ENCODE data around the gene SUN1. TPM values are rescaled to one million over a fixed set of nuclear protein-coding genes. Genes with fewer than 3 reads are reported as not detected.

The SUN1 gene
- total and polyA plus RNA-seq, 12 donors: 69.2 to 211 (median 183) TPM

GRCh38 chr7:915291-916218 lies 83.3 kb downstream of the SUN1 start:
- Histone ChIP-seq H3K4me3 (no peak overlapping the region), H3K27me3 (no peaks in the 10 kb centered on the region), H3K36me3 (no peaks in the 10 kb centered on the region), H3K27ac (no peak overlapping the region), H3K9me3 (no peaks in the 10 kb centered on the region), H3K4me1 (peaks cover 0 to 5% (median 0%) of the 10 kb centered on the region in 9 donors)
- intact Hi-C loops (cut with DNase I): no loop called here
- DNase-seq (no peak), ATAC-seq (no peak)
- TF ChIP-seq, protein P1, sequence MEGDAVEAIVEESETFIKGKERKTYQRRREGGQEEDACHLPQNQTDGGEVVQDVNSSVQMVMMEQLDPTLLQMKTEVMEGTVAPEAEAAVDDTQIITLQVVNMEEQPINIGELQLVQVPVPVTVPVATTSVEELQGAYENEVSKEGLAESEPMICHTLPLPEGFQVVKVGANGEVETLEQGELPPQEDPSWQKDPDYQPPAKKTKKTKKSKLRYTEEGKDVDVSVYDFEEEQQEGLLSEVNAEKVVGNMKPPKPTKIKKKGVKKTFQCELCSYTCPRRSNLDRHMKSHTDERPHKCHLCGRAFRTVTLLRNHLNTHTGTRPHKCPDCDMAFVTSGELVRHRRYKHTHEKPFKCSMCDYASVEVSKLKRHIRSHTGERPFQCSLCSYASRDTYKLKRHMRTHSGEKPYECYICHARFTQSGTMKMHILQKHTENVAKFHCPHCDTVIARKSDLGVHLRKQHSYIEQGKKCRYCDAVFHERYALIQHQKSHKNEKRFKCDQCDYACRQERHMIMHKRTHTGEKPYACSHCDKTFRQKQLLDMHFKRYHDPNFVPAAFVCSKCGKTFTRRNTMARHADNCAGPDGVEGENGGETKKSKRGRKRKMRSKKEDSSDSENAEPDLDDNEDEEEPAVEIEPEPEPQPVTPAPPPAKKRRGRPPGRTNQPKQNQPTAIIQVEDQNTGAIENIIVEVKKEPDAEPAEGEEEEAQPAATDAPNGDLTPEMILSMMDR (IDR thresholded peaks at IDR 0.05): no peak
- 88% methylated on average over 43 of the region's 43 CpGs for WGBS, 2 donors

GRCh38 chr7:916291-916941 lies 84.1 kb downstream of the SUN1 start:
- no peak overlapping the region for H3K4me3 ChIP-seq
- H3K27me3 ChIP-seq: peaks cover 0 to 6% (median 0%) of the 10 kb centered on the region in 7 donors
- WGBS, 2 donors: 27 to 31% methylated on average over 17 of the region's 17 CpGs
- no peak overlapping the region for H3K27ac ChIP-seq
- H3K36me3 ChIP-seq: no peaks in the 10 kb centered on the region
- H3K9me3 ChIP-seq: no peaks in the 10 kb centered on the region
- H3K4me1 ChIP-seq: peaks cover 0 to 5% (median 0%) of the 10 kb centered on the region in 9 donors
- intact Hi-C loops (cut with DNase I): no loop called here
- ATAC-seq (no peak), DNase-seq (peak in 1 of 2 donors; percentile 28)
- TF ChIP-seq, protein P1 (IDR thresholded peaks at IDR 0.05): no peak

- H3K4me3 ChIP-seq: no peak overlapping the region
- H3K27ac ChIP-seq: no peak overlapping the region
- peaks cover 0 to 13% (median 0%) of the 10 kb centered on the region in 7 donors for H3K27me3 ChIP-seq
- no peak for ATAC-seq
- 88 to 94% methylated on average over 26 to 28 of the region's 33 CpGs for WGBS, 2 donors
- DNase-seq: peak in 1 of 2 donors; percentile 3
- H3K9me3 ChIP-seq: no peaks in the 10 kb centered on the region
- peaks cover 0 to 12% (median 0%) of the 10 kb centered on the region in 9 donors for H3K4me1 ChIP-seq
- TF ChIP-seq, protein P1 (IDR thresholded peaks at IDR 0.05): no peak
- H3K36me3 ChIP-seq: no peaks in the 10 kb centered on the region
- intact Hi-C loops (cut with DNase I): no loop called here
These were observed 85.2 kb downstream of the SUN1 start for GRCh38 chr7:917255-918117.

DNA sequence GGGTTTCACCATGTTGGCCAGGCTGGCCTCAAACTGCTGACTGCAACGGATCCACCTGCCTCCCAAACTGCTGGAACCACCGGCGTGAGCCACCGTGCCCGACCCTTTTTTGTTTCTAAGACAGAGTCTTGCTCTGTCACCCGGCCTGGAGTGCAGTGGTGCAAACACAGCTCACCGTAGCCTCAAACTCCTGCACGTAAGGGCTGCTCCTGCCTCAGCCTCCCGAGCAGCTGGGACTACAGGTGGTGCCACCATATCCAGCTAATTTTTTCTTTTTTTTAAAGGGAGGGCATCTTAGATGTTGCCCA lies 85.8 kb downstream of the SUN1 start:
- H3K36me3 ChIP-seq: no peaks in the 10 kb centered on the region
- WGBS, 2 donors: 81 to 95% methylated on average over 9 of the region's 9 CpGs
- no peak for DNase-seq
- peaks cover 0 to 13% (median 0%) of the 10 kb centered on the region in 7 donors for H3K27me3 ChIP-seq
- no peak overlapping the region for H3K4me3 ChIP-seq
- TF ChIP-seq, protein P1 (IDR thresholded peaks at IDR 0.05): no peak
- peaks cover 0 to 17% (median 3%) of the 10 kb centered on the region in 9 donors for H3K4me1 ChIP-seq
- ATAC-seq: no peak
- no peaks in the 10 kb centered on the region for H3K9me3 ChIP-seq
- intact Hi-C loops (cut with DNase I): no loop called here
- no peak overlapping the region for H3K27ac ChIP-seq

Measured in heart right ventricle (tissue), 16 donors.